Dermis blood vessel endothelial cell (primary cell): Measurements from ENCODE around the gene MTCL1. TPM values are rescaled to one million over a fixed set of nuclear protein-coding genes. Genes with fewer than 3 reads are reported as not detected.
A peak's percentile ranks its signal among the peaks of the same experiment; 100 is the strongest.

Source experiments
- DNase-seq: peaks from one replicate; pipeline ENCODE4 v3.0.0; 2010
- total RNA-seq: library from RNA; depleted of rRNA; stranded (reverse); fragments of >200 nt; gene quantifications from 2 replicates; pipeline ENCODE4 v1.2.3, GENCODE V29; 2014

Gene MTCL1
- 11.7 and 16.7 TPM in 2 replicates for total RNA-seq

DNA sequence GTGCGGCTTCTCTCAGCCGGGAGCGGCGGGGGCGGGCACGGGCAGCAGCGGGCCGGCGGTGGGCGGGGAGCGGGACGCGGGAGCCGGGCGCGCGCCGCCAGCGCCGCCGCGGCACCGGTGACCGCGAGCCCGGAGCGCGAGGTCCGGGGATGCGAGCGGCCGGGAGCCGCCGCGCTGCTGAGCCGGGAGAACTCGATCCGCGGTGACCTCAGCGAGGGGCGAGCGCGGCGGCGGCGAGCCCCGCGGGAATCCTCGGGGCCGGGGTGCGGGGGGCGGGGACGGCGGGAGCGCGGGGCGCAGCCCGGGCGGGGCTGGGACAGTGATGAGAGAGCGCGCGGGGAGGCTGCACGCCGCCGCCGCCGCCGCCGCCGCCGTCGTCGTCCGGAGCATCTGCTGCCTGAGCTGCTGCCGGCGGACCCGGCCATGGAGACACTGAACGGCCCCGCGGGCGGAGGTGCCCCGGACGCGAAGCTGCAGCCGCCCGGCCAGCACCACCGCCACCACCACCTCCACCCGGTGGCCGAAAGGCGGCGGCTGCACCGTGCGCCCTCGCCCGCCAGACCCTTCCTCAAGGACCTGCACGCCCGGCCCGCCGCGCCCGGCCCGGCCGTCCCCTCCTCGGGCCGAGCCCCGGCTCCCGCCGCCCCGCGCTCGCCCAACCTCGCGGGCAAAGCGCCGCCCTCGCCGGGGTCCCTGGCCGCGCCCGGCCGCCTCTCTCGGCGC lies at the start of gene MTCL1:
MTCL1 (plus strand) TSS at position 319 of the 723 bp plus-strand sequence; CDS start at position 424, 105 bp downstream.
- DNase-seq, result peak; percentile 69

DNA sequence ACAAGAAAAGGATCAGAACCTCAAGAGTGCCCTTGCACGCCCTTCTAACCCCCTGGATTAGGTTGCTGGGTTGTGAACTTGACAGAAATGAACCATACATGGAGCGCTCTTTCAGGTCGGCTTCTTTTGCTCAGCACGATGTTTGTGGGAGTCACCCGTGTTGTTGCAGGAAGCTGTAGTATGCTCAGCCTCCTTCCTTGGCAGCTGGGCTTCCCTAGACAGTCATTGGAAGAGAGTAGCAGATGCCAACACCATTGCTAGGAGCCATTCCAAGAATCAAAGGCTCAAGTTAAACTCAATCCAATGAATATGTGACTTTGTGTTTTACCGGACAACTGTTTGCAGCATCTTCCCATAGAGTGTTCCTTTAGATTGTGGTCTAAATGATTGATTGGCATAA lies 49.1 kb upstream of the MTCL1 start:
- peak; percentile 40 for DNase-seq

DNA sequence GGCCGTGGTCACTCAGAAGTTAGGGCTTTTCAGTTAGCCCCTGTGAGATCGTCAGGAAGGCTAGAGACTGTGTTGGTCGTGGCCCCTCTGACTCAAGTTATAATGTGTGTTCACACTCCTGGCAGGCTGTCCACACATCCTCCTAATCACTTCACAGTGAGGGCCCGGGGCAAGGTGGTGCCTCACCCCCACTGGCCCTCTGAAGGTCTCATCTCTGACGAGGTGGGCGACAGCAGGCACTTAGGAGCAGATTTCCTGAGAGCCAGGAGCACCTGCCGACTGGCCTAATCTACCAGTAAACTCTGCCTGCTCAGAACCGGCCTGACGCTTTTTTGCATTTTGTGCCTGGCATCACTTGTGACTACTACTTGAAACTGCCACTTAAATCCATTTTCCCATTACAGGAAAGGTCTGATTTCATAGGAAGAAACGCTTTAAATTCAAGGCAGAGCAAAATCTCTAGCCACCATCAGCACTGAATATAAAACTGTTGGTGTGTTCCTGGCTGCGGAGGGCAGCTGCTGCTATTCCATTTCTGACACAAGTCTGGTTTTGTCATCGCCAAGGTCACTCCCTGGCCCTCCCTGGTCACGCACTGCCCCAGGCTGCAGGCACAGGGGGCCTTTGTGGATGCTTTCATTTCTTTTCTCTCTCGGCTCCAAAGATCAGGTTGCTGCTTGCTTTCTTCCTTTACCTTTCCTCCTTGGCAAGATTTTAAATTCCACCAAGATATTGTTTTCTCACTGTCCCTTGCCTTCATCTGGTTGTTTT lies 48.1 kb upstream of the MTCL1 start:
- DNase-seq, result no peak

- no peak for DNase-seq
Measured at GRCh38 chr18:8657873-8658470, 47.4 kb upstream of the MTCL1 start.

- DNase-seq, result no peak
Measured at GRCh38 chr18:8658858-8659485, 46.4 kb upstream of the MTCL1 start.

DNA sequence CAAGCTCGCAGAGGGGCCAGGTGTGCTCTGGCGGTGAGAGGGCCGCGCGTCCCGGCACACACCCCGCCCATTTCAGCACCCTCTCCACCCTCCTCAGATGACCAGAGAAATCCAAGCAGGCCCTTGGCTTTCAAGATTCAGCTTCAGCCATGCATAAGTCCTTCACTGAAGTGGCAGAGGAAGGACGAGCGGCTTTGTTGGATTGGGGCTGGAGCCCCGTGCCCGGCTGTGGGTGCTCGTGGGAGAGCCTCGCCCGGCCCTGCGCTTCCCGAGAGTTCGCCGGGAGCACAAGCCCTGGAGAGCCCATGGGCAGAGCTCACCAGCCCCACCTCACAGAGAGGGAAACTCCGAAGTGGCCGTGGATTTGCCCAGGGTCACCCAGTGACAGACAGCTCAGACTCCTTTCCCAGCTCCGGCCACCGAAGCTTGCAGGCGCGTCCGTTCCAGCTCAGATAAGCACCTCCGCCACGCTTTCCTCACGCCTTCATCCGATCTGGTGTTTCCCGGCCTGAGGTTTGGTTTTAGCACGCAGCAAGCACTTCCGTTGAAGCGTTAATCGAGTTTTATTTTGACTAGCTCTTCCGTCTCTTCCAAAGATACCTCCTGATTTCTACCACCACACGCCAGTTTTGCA lies 45.6 kb upstream of the MTCL1 start:
- no peak for DNase-seq

GRCh38 chr18:8660316-8660715 lies 45.0 kb upstream of the MTCL1 start:
- peak; percentile 17 for DNase-seq

DNA sequence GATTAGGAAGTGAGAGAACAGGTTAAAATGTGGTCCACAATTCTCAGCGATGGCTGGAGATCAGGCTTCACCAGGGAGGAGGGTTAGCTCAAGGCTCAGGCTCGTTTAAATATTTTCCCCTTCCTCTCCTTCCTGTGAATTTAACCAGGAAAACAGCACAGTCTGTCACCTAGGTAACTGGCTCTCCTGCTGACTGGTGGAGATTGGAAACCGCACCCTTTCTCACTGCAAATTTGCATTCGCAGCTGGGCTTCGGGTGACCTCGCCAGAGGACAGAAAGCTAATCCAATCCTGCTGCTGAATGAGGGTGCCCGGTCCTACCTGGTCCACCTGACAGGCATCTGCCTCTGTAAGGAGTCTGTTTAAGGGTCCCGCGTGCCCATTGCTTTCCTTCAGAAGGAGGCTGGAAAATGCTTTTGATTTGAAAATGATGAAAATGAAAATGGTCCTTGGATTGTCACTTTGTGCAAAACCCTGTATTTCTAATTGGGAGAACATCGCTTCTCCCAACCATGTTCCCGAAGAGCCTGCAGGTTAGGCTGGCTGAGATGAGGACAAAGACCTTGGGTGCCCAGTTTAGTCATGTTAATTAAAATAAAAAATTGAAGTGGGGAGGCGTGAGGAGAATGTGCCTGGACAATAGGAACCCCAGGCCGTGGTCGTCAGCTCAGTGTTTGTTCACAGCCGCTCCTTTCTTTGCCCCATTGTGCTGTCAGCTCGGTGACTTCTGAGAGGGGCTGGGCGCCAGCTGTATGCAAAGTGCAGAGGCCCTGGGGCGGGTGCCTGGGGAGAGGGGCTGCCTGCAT lies 43.4 kb upstream of the MTCL1 start:
- DNase-seq, result peak; percentile 75

DNA sequence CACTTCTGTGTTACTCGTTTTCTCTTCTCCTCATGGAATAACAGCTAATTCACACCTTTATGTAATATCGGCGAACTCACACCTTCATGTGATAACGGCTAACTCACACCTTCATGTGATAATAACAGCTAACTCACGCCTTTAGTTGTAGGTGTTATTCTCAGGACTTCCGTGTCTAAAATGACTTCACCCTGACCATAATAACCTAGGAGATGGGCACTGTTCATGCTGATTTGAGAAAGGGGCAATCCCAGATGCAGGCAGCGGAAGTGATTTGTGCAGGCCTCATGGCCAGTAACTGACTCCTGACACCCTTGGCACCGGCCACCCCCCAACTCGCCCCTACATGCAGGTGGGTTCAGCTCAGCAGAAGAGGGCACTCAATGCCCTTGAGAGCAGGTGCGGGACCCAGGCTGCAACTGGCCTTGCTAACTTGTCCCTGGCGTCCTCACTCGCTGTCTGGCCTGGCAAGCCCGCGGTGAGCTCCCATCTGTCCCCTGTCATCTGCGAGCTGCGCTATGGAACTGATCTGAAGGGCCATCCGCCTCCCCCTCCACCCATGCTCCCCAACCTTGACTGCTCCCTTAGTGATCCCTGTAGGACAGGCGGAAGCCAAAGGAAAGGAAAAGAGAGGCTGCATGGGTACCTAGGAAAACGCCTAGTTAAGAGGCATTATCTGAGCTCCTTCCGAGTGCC lies 42.6 kb upstream of the MTCL1 start:
- no peak for DNase-seq

DNA sequence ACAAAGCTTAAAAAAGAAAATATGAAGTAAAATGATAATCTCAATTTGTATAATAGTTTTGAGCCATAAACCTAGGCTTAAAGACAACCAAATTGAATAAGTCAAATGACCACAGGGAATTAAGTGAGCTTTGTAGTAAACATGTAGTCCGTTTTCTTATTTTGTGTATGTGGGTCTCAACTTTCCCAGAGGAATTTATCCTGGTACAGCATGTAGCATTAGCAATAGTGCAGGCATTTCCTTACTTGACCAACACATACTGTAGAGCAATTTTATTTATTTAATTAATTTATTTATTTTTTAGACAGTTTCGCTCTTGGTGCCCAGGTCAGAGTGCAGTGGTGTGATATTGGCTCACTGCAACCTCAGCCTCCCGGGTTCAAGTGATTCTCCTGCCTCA lies 37.5 kb upstream of the MTCL1 start:
- DNase-seq, result peak; percentile 28

DNA sequence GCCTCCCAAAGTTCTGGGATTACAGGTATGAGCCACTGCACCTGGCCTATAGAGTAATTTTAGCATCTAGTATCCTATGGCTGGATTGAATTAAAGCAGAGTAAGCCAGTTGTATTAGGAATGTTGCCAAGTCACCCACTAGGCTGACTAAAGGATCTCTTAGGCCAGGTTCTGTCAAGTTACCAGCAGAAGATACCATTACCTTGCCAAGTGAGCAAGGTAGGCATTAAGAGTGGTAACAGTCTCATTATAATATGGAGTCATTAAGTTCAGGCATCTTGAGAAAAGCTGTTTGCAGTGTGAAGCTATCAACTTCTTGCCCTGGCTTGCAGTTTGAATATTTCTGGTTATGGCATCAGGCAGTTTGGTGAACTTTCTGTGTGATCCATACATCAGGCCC lies 37.0 kb upstream of the MTCL1 start:
- DNase-seq, result no peak

DNA sequence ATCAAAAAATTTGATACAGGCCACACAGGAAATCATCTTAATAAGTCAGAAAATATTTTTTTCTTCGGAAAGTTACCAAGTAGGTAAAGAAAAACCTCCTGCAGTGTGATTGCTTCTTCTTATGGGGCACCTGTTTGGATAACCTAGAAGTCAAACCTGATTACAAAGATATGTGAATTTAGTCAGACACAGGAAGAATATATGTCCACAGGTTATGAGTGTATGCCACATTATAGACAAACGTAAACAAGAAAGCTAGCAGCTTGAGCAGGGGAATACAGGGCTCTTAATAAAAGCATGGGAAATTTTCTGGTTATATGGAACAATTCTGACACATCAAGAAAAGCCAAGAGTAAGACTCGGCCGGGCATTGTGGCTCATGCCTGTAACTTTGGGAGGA lies 35.8 kb upstream of the MTCL1 start:
- DNase-seq, result no peak

- no peak for DNase-seq
Measured at GRCh38 chr18:8673256-8674209, 31.8 kb upstream of the MTCL1 start.

GRCh38 chr18:8675057-8675456 lies 30.3 kb upstream of the MTCL1 start:
- DNase-seq, result no peak

DNA sequence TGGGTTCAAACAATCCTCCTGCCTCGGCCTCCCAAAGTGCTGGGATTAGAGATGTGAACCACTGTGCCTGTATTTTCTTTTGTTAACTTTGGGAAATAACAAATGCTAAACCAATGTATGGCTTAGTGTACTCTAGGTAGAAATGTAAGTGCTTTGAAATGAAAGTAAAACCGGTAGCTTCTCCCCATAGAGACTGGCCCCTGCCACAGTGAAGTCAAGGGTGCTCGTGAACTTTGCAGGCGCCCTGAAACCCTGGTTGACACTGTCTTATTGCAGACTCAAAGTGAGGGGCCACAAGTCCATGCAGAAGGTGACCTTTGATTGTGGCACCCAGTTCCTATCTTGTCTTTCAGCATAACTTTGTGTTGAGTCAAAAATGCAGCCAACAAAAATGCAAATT lies 24.2 kb upstream of the MTCL1 start:
- DNase-seq, result no peak

DNA sequence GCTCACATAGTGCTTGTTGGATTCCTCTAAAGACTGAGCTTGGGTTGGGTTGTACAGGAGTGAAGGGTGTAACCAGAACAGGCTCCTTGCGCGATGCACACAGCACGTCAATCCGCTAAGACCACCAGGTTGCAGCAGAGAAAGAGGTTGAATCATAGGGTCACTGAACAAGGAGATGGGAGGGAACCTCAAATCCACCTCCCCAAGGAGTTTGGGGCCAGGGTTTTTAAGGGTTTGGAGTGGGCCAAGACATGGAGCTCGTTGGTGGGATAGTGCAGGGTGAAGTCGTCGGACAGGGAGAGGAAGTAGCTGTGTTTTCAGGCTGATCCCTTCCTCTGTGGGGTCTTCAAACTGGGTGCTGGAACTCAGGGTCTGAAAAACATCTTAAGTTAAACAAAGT lies 20.8 kb upstream of the MTCL1 start:
- DNase-seq, result no peak

DNA sequence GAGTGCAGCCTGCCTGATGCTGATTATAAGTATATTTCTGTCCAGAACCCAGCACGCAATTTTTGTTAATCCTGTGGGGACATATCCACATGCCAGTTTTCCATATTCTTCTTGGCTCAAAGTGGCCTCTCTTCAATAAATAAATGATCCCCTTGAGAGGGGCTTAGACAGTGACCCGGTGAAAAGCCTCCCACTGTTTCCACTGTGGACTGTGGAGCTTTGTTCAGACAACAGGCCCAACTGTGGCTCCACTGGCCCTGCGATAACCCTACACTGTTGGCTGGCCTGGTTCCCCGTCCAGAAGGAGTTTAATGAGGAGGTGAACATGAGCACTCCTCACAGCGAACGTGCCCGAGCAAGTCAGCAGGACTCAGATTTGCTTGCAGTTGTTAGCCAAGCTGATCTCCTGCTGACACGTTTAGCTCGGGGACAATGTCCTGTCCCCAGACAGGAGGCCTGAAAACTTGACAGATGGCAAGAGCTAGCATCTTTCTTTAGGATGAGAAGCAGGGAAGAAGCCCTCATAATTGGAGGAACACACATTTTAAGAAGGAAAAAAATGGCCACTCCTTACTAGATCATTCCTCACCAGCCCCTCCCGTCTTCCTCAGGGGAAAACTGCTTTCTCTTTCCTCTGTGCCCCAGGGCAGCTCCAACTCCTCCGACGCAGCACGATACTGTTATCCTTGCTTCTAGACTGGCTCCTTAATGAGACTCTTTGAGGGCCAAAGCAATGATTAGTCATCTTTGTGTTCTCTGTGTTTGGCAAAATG lies 20.0 kb upstream of the MTCL1 start:
- DNase-seq, result no peak

- no peak for DNase-seq
Measured at GRCh38 chr18:8685914-8686216, 19.5 kb upstream of the MTCL1 start.

DNA sequence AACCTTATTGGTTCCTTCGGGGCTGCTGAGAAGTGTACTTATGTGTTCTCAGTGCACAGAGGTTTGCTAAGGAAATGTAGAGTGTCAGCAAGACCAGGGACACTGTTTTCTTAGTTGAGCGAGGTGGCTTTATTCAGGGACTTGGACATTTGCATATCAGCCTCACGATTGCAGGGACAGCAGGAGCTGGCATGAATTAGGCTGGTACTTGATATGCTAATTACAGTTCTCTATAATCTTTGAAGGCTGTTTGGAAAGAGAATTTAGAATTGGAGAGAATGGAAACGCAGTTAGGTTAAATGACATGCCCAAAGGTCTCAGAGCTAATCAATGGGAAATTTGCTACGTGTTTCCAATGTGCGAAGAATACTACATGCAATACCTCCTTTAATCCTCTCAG lies 18.7 kb upstream of the MTCL1 start:
- no peak for DNase-seq
